KBM-7 (cell line): ENCODE measurements around the gene CCDC47.
"Not testable (repeated sequence)": the region's sequence is repeated elsewhere in the genome, so short reads cannot be mapped to it uniquely, and the experiment has no call there.

ENCODE experiments used
- DNase-seq: peaks from one replicate; pipeline ENCODE4 v3.0.0-alpha.2; 2015
- in situ Hi-C: fragments of 300-500 bp; cut with MboI; formaldehyde crosslinking; loops from 2 replicates; pipeline ENCODE4 v1.14.3; 2020; ENCODE audit warnings: low sequenced_read_pairs, low pct_unique_long_range_greater_than_20kb, mixed read lengths

Gene CCDC47

DNA sequence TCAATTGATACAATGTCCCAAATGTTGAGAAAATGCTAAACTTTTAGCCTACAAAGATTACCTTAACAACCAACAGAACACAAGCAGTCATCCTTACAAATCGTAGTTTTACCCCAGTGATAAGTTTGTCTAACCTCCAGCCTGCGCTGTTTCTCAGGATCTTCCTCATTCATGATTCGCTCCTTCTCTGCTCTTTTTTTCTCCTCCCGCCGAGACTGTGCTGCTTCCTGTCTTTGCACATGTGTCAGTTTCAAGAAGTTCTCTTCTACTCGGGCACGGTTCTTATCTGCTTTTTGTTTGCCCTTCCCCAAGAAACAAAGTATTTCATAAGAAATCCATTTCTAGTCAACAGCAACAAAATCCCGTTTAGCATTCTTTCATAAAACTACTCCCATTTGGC, 21.6 kb downstream of the CCDC47 start:
- DNase-seq, result peak; percentile 84
- in situ Hi-C loops, result no loop called here

DNA sequence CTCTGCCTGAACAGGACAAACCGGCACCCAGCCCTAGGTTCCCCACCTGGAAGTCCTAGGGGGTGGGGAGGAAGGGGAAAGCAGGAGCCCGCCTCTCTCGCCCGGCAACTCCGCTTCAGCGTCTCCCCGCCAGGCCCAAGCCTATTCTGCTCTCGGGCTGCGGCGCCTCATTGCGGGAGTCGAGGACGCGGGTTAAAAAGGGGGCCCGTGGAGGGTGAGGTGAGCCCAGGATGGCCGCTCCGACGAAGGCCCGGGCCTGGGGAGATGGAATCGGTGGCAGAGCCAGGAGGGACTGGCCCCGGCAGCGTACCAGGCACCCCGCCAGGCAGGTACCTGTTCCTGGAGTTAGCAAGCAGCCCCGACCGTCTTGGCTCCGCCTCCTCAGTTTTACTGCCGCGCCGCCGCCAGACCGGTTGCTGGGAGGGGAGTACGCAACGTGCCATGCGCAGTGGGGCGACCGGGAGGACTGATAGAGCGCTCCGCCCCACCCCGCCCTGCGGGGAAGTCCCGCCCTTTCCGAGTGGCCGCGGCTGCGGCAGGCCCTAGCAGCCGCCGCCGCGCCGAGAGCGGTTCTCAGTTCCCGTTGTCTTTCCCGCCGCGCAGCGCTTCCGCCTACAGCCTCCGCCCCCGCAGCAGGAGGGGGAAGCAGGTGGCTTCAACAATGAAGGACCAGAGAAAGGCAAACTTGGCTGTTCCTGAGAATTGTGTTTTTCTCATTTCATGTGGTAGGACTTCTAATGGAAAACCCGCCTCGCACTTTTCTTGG, 31.8 kb downstream of the CCDC47 start, which contains the start of gene STRADA:
Gene STRADA (minus strand): TSS at position 392 of the 766 bp plus-strand sequence. CDS start 13,430 bp downstream, outside the sequence.
- in situ Hi-C loops, result no loop called here

GRCh38 chr17:63741143-63741407, 32.3 kb downstream of the CCDC47 start:
- DNase-seq, result no peak
- in situ Hi-C loops, result no loop called here

More for the DNA sequence above, 31.8 kb downstream of the CCDC47 start, which contains the start of gene STRADA:
- DNase-seq, result peak; percentile 99

DNA sequence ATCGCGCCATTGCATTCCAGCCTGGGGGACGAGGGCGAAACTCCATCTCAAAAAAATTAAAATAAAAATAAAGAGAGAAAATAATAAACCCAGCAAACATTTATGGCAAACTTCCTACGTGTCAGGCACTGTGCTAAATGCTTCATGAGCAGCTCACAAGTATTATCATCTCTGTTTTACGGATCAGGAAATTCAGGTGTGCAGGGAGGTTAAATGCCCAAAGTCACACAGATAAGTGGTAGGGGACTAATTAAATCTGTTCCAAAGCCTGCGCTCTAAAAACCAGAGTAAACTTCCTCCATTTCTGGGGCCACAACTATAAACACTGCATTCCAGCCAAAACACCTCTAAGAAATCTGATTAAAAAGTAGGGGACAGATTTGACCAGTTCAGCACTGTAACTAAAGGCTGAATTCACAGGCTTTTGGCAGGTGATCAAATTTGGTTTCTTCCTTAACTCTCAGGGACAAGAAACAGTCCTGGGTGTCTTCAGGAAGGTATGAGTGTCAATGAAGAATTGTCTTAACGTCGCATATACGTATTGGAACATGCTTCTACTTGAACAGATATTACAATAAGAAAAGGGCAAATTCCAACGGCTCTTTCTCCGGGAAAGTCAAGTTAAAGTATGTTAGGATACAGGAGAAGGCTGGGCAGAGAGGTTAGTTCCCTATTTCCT, 32.8 kb downstream of the CCDC47 start:
- in situ Hi-C loops, result no loop called here
- peak; percentile 73 for DNase-seq

DNA sequence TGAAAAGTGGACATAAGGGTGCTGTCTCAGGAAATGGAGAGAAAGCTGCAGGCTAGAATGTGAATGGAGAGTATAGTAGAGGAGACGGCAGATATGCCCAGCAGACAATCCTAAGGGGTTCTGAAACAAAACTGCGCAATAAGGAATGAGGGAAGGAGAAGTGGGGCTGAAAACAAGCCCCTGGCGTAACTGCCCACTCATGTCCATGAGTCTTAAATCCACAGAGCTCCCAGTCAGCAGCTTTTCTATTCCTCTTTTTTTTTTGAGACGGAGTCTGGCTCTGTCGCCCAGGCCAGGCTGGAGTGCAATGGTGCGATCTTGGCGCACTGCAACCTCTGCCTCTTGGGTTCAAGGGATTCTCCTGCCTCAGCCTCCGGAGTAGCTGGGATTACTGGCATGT, 37.7 kb downstream of the CCDC47 start:
- in situ Hi-C loops, result no loop called here
- DNase-seq, result no peak

- in situ Hi-C loops, result no loop called here
- no peak for DNase-seq
Measured at GRCh38 chr17:63722403-63722802, 51.0 kb downstream of the CCDC47 start.

DNA sequence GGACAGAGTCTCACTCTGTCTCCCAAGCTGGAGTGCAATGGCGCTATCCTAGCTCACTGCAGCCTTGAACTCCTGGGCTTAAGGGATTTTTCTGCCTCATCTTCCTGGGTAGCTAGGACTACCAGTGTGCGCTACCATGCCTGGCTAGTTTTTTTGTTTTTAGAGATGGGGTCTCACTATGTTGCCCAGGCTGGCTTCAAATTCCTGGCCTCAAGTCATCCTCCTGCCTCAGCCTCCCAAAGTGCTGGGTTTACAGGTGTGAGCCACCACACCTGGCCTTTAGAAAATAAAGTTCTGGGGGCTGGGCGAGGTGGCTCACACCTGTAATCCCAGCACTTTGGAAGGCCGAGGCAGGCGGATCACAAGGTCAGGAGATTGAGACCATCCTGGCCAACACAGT, 53.2 kb downstream of the CCDC47 start:
- in situ Hi-C loops, DNase-seq: not testable (repeated sequence)

DNA sequence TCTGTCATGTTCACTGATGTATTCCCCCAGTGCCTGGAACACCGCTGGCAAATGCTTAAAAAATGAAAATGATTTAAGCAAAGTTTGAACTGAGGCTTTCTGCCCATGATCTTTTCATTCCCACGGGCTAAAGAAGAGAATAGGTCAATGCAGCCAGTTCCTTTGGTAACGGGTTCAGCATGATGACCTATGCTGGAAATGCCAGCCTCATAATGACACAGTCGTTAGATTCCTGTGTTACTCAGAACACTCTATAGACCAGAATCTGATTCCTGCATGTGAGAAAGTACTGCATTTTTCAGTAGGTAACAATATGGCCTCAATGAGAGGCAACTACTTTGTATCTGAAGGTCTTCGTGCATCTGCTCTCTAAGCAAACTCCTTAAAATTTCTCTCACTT, 54.4 kb downstream of the CCDC47 start:
- in situ Hi-C loops, result no loop called here
- no peak for DNase-seq

DNA sequence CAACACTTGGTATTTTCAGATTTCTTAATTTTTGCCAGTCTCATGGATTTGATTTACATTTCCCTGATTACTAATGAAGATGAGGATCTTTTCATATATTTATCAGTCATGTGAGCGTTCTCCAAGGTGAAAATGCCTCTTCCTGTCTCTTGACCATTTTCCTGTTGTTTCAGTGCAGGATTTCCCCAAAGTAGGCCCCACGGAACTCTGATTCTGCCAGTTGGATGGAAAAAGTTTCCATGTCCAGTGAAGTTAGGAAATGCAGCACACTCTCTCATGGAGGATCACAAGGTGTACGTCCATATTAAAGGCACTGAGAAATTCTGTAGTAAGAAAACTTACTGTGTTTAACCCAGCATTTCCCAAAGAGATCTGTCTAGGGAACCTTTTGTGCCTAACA, 57.0 kb downstream of the CCDC47 start:
- in situ Hi-C loops, result no loop called here
- no peak for DNase-seq

- in situ Hi-C loops, result no loop called here
- no peak for DNase-seq
Measured at GRCh38 chr17:63714550-63715277, 58.7 kb downstream of the CCDC47 start.

DNA sequence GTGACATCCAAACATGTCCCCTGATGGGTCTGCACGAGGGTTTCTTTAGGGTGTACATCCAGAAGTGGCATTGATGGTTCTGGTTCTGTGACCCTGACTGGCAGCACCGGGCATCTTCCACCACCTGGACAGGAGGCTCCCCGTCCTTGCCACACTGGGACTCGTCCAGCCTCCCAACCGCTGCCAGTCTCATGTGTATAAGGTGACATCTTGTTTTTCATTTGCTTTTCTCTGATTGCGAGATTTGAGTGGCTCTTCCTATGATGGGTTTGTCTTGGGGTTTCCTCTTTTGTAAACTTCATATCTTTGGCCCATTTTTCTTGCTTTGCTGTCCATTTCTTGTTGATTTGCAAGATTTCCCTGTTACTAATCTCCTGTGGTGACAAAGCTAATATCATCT, 64.3 kb downstream of the CCDC47 start:
- in situ Hi-C loops, result no loop called here

GRCh38 chr17:63707151-63707550, 66.2 kb downstream of the CCDC47 start:
- in situ Hi-C loops, result no loop called here
- no peak for DNase-seq

More for the DNA sequence above, 64.3 kb downstream of the CCDC47 start:
- DNase-seq, result no peak

DNA sequence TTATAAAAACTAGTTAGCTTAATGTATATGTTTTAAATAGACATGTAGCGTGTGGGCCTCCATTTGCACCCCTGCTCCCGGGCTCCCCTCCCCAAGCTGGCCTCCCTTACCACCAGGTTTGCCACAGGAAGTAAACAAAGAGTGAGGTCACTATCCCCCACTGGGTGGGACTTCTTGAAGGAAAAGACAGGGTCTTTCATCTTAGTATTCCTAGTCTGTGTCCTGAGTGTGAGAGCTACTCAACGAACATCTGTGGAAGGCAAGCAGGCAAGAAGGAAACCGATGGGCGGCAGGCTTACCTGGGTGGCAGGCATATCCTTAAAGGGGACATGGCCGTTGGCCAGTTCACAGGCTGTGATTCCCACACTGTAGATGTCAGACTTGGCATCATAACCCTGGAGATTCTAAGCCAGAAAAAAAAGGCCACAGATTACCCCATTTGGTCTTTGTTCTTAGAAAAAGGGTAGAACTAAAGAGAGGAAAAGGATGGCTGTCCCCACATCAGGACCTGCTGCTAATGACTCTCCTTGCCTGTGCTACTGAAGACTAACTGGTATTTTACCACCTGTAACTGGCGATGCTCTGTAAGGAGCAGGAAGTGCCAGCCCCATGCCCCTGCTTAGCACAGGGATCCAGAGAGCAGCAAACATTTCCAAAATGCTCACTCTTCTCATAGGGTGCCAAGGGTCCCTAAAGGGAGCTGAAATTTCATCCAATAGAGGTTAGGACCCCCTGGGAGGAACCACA, 66.9 kb downstream of the CCDC47 start:
- DNase-seq, result no peak
- in situ Hi-C loops, result no loop called here

- in situ Hi-C loops, result no loop called here
- DNase-seq, result no peak
Measured at GRCh38 chr17:63705657-63706056, 67.7 kb downstream of the CCDC47 start.

DNA sequence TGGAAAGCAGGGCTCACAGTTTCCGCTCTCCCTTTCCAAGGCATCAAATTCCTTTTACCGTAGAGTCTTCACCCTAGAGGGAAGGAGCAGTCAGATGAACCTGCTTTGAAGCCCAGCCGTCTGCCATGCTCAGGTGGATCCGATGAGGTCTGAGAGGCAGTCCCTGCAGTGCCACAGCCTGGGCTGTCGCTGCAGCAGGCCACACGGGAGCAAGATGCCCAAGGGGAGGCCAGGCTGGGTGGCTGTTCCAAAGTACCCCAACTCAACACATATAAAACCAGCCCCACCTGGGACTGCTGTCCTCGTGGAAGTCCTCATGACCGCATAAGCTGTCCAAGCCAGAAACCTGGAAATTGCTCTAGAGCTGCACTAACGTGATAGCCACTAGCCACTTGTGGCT, 68.6 kb downstream of the CCDC47 start:
- no peak for DNase-seq
- in situ Hi-C loops, result no loop called here

DNA sequence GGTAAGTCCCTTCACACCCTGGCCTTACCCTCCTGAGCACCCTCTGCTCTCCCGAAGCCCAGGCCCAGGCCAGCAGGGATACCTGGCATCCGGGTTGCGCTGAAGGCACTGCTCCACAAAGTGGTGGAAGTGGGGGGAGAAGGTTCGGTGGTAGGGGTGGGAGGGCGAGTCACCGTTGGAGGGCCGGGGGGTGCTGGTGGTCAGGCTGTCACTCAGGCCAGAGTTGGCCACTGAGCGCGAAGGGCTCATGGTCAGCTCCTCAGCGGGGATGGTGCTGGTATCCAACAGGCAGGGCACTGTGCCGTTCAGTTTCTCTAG, 69.2 kb downstream of the CCDC47 start:
- no peak for DNase-seq
- in situ Hi-C loops, result no loop called here

GRCh38 chr17:63703556-63704258, 69.7 kb downstream of the CCDC47 start:
- in situ Hi-C loops, result no loop called here
- DNase-seq, result no peak

DNA sequence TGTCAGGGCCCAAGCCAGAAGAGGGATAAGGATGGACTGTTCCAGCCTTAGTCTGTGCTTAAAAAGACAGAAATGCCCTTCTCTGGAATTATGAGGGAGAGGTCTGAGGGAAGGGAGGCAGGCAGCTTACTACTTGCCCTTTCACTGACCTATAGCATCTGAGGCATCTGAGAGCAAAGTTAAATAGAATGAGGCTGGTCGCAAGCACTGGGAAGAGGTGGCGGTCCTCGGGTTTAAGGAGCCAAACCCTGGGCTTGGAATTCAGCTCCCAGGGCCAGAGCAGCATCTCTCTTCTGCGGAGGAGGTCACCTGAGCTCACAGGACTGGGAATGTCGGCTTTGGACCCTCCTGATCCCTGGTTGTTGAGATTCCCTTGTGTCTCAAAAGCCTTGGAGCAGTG, 70.4 kb downstream of the CCDC47 start:
- in situ Hi-C loops, result no loop called here

DNA sequence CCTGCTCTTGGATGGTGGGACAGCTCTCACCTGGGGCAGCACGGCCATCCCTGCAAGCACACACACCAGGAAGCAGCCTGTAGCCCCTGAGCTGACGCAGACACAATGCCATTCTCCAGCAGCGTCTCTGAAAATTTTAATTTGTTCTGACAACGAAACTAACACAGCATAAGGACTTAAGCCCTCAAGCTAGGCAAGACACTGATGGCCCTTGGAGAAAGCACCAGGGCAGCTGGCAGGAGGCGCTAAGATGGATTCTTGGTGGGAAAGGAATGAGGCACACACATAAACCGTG, 70.7 kb downstream of the CCDC47 start:
- in situ Hi-C loops, result no loop called here

More for the DNA sequence above, 70.4 kb downstream of the CCDC47 start:
- DNase-seq, result no peak

More for the DNA sequence above, 70.7 kb downstream of the CCDC47 start:
- DNase-seq, result no peak
